ENCODE results near the gene UQCRC1.

UQCRC1 gene

GRCh38 chr3:48633256-48633655, 23.8 kb upstream of the UQCRC1 start:
- DNase-seq = no peak

- DNase-seq = no peak
Measured at GRCh38 chr3:48631516-48632448, 22.3 kb upstream of the UQCRC1 start.

- DNase-seq = no peak
Measured at GRCh38 chr3:48630833-48631232, 21.4 kb upstream of the UQCRC1 start.

DNA sequence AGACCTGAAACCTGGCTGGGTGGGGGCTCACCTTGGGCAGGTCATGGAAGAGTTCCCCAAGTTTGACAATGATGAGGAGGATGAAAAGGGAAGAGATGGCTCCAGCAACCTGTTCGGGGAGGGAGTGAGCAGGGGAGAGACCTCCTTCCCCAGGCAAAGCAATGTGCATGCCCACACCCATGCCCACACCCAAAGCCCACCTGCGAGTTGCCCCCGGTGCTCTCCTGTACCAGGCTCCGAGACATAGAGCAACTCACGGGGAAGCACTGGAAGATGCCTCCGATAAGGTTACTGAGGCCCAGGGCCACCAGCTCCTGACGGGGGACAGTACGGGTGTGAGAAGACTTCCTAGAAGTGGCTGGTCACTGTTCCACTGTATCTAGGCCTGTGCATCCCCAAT, 21.0 kb upstream of the UQCRC1 start:
- DNase-seq = no peak

- DNase-seq = no peak
Measured at GRCh38 chr3:48629894-48630293, 20.4 kb upstream of the UQCRC1 start.

DNA sequence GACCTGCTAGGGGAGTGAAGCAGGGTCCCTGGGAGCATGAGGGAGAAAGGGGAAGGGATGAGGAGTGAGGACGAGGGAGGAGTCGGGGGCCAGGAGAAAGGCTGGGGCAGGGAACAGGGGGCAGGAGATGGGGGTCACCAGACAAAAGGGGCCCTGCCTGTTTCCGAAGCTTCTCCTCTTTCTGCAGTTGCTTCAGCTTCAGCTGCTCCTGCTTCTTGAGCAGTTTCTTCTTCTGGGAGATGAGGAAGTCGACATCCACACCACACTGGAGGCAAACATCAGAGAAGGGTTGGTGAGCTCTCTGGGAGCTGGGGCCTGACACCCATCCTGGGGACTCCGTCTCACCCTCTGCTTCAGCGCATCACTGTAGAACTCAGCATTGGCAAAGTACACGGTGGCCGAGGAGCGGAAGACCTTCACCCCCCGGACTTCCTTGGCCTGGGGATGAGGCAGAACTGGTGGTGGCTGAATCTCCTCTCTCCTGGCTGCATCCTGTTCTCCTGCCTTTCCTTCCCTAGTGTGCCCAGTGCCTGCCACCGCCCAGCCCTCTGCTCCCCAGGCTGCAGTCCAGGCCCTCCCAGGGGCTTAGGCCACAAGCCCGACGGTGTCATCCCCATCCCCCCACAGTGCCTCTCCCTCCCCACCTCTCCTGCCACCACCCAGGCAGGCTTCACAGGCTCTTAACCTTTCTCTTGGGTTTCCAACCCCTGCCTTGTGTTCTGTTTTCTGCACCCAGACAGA, 19.0 kb upstream of the UQCRC1 start:
- no peak for DNase-seq

- DNase-seq = no peak
Measured at GRCh38 chr3:48625600-48625999, 16.2 kb upstream of the UQCRC1 start.

GRCh38 chr3:48624767-48625166, 15.3 kb upstream of the UQCRC1 start:
- DNase-seq = no peak

DNA sequence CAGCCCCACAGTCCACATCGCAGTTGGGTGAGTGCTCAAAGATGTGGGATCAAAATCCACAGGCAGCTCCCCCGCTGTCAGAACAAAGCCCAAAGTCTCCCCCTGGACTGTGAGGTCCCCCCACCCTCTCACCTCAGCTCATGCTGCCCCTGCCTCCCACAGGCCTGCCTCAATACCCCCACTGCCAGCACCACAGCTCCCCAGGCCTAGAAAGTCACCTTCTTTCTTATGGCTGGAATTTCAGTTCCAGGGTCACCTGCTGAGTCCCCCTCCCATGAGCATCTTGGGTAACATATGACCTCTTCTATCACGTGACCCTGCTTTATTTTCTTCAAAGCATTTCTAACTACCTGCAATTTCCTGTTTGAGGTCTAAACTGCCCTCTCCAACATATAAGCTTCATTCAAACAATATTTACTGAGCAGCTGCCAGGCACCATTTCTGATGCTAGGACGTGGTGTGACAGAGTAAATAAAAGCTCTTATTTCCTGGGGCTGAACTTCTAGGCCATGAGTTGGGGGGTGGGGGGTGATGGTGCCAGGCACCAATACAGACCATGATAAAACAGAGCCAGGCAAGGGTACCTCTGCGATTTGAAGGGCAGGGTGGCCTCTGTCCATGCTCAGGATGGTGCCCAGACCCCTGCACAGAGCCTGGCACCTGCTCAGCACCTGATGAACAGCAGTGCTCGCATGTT, 14.6 kb upstream of the UQCRC1 start:
- DNase-seq = no peak

GRCh38 chr3:48621461-48621869, 12.0 kb upstream of the UQCRC1 start, which contains the start of gene TMEM89:
Gene TMEM89, minus strand, starts transcription at chr3:48621769. Its CDS starts 13 bp downstream, at chr3:48621756.
- DNase-seq = no peak

DNA sequence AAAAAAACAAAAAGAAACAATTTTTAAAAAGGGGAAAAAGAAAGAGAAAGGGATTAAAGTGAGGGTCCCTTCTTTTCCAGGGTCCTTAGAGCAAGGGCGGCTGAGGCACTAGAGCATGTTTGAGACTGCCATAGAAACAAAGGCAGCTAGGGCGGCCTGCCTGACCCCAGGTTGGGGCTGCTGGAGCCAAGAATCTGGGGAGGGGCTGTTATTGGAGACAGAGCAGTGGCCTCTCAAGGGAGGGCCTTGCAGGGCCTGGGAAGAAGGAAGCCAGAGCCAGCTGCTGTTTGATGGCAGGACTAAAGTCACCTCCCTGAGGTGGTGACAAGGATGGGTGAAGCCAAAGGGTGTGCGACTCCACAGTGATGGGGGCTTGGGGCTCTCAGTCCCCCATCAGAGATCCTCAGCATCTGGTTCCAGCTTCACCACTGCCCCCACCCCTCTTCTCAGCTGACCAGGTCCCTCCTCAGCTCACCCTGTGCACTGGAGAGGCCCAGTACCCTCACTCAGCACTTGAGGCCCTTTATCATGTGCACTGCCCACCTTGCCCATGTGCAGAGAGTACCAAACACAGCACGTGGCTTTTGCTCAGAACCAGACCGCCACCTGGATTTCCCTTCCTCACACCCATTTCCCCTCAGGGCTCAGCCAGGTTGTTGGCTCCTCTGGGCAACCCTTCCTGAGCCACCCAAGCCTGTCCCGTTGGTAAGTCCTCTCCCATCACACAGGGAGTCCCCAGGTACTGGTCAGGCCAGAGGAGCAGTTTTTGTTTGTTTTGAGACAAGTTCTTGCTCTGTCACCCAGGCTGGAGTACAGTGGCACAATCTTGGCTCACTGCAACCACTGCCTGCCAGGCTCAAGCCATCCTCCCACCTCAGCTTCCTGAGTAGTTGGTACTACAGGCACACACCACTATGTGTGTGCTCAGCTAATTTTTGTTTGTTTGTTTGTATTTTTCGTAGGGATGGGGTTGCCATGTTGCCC, 10.4 kb upstream of the UQCRC1 start:
- DNase-seq = no peak

GRCh38 chr3:48617559-48617958, 8.1 kb upstream of the UQCRC1 start:
- no peak for DNase-seq

DNA sequence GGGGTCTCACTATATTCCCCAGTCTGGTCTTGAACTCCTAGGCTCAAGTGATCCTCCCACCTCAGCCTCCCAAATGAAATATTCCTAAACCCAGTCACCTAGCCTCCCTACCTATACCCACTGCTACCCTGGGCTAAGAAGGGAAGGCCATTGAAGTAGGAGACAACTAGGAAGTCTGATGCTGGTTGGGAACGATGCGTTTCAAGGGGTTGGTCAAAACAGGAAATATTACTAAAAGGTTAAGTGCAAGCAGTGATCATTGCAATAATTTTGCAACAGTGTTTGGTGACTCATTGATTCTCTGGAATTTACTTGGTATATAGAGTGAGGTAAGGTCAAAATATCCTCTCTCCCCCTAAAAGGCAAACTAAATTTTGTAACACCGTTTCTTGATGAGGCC, 4.6 kb upstream of the UQCRC1 start:
- peak; percentile 2 for DNase-seq

DNA sequence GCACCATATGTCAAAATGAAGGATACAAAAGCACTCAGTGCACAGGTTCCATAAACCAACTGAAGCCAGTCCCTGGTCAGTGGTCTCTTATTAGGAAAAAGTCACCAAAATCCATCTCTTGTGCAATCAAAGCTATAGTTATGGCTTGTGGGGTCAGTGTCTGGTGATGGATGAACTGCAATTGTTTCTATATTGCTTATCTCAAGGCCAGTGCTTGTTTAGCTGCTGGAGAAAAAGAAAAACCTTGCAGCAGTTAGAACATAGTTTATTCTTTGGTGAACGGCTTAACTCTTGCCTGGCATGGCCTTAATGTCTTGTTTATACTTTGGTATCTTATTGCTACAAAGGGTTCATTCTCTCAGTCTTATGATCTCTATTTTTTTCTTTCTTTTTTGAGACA, 2.9 kb upstream of the UQCRC1 start:
- no peak for DNase-seq

DNA sequence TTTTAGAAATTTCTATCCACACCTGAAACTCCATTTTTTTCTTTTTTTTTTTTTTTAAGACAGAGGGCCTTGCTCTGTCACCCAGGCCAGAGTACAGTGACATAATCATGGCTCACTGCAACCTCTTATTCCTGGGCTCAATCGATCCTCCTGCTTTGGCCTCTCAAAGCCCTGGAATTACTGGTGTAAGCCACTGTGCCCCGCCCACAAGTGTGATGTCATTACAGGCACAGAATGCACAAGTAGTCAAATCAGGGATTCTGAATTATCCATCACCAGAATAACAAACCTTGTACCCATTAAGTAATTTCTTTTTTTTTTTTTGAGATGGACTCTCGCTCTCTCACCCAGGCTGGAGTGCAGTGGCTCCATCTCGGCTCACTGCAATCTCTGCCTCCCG, 1.9 kb downstream of the UQCRC1 start:
- DNase-seq = no peak

DNA sequence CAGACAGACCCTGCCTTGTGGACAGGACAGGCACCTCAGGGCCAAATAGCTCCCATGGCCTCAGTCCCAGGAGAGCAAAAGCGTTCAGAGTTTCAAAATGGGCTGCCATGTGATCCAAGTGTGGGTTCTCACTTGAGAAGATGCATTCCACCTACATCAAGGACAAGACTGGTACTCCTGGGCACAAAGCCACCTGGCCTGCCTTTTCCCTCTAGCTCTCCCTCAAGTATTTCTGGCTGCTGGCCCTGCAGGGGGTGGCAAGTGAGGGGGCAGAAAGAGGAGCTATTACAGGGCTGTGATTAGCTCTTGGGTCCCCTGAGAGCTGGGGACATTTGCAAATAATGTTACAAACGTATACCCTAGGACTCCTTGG, 7.8 kb downstream of the UQCRC1 start:
- DNase-seq = no peak

DNA sequence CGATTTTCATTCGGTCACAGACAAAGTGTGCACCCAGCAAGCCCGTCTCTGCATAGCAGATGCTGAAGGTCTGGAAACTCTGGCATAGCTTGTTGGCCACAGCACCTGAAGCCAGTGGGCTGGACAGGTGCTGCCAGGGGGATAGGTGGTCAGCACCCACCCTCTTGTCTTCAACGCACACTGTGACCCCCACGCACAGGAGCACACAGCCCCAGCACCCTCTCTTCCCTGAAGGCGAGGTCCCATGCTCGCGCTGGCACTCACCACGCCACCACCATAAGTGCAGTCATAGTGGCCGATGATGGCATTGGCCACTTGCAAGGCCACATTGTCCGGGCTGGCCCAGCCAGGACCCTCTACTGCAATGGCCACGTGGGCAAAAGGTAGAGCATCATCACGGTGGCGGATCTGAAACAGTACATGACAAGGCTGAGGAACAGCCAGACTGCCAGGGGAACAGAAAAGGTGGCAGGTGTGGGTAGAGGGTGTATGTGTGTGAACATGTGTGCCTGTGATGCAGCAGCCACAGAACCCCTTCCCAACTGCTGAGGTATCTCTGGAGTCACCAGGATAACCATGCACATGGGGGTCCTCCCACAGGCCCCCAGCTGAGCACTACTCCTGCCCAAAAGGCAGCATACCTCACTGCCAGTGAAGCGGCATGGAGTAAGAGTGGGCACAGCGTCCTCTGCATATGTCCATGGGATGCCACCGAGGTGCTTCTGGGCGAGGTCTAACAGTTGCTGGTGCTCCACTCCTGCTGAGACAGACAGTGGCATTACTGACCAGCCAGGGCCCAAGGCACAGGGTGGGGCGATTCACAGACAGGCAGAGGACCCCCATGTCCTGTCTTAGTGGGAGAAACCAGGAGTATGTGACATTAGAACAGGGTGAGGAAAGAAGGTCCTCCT, 8.5 kb downstream of the UQCRC1 start:
- DNase-seq = no peak

- no peak for DNase-seq
Measured at GRCh38 chr3:48599509-48600285, 9.7 kb downstream of the UQCRC1 start.

GRCh38 chr3:48599077-48599501, 10.4 kb downstream of the UQCRC1 start:
- no peak for DNase-seq

Measured in NCI-H1694 treated with DMSO at 0.1 percent for 48 hours (cell line).